Stimulated activated CD8-positive, alpha-beta memory T cell treated with anti-CD3 and anti-CD28 coated beads, Interleukin-7, amount 100 ng/mL, for 24 hours (primary cell): ENCODE measurements around the gene GRIA4.
"Not testable (repeated sequence)": the region's sequence is repeated elsewhere in the genome, so short reads cannot be mapped to it uniquely, and the experiment has no call there.

Experiments used
- DNase-seq: peaks from one replicate; pipeline ENCODE4 v3.0.0-alpha.2; 2020; ENCODE audit warnings: low read depth

The GRIA4 gene

GRCh38 chr11:105861225-105861624 lies 251.4 kb downstream of the GRIA4 start:
- DNase-seq, result no peak

- DNase-seq, result no peak
Observed at GRCh38 chr11:105862736-105863367, 253.0 kb downstream of the GRIA4 start.

GRCh38 chr11:105863523-105863922 lies 253.7 kb downstream of the GRIA4 start:
- no peak for DNase-seq

- DNase-seq, result no peak
Observed at GRCh38 chr11:105867742-105868141, 257.9 kb downstream of the GRIA4 start.

GRCh38 chr11:105868762-105869285 lies 259.0 kb downstream of the GRIA4 start:
- DNase-seq, result no peak

- no peak for DNase-seq
Observed at GRCh38 chr11:105870516-105871113, 260.7 kb downstream of the GRIA4 start.

- DNase-seq, result no peak
Observed at GRCh38 chr11:105878510-105878909, 268.6 kb downstream of the GRIA4 start.

- not testable (repeated sequence) for DNase-seq
Observed at GRCh38 chr11:105878927-105879326, 269.1 kb downstream of the GRIA4 start.

- no peak for DNase-seq
Observed at GRCh38 chr11:105881027-105881426, 271.2 kb downstream of the GRIA4 start.

GRCh38 chr11:105884436-105884835 lies 274.6 kb downstream of the GRIA4 start:
- no peak for DNase-seq

- no peak for DNase-seq
Observed at GRCh38 chr11:105891685-105892084, 281.8 kb downstream of the GRIA4 start.

- no peak for DNase-seq
Observed at GRCh38 chr11:105897161-105897560, 287.3 kb downstream of the GRIA4 start.

GRCh38 chr11:105899772-105900171 lies 289.9 kb downstream of the GRIA4 start:
- no peak for DNase-seq

GRCh38 chr11:105900515-105901035 lies 290.7 kb downstream of the GRIA4 start:
- no peak for DNase-seq

- no peak for DNase-seq
Observed at GRCh38 chr11:105903113-105903512, 293.2 kb downstream of the GRIA4 start.

GRCh38 chr11:105906517-105906916 lies 296.6 kb downstream of the GRIA4 start:
- DNase-seq, result no peak

- no peak for DNase-seq
Observed at GRCh38 chr11:105907319-105907718, 297.4 kb downstream of the GRIA4 start.

GRCh38 chr11:105910095-105910715 lies 300.3 kb downstream of the GRIA4 start:
- no peak for DNase-seq

GRCh38 chr11:105911454-105911853 lies 301.6 kb downstream of the GRIA4 start:
- no peak for DNase-seq

- DNase-seq, result no peak
Observed at GRCh38 chr11:105912666-105913065, 302.8 kb downstream of the GRIA4 start.

GRCh38 chr11:105915021-105915420 lies 305.1 kb downstream of the GRIA4 start:
- DNase-seq, result no peak

- no peak for DNase-seq
Observed at GRCh38 chr11:105918039-105918438, 308.2 kb downstream of the GRIA4 start.

- no peak for DNase-seq
Observed at GRCh38 chr11:105918600-105918999, 308.7 kb downstream of the GRIA4 start.
